ENCODE results near the gene PRPF39.

GRCh38 chr14:45068396-45068795 is 15.5 kb upstream of the PRPF39 start:
- TF ChIP-seq, protein P1, sequence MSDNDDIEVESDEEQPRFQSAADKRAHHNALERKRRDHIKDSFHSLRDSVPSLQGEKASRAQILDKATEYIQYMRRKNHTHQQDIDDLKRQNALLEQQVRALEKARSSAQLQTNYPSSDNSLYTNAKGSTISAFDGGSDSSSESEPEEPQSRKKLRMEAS (IDR thresholded peaks at IDR 0.05): no peak
- no peak for TF ChIP-seq EGR1 (IDR thresholded peaks at IDR 0.05)
- no peak for TF ChIP-seq TAF1 (IDR thresholded peaks at IDR 0.05; ENCODE audit: low read depth)
- TF ChIP-seq CEBPB (IDR thresholded peaks at IDR 0.05): no peak
- no peak for TF ChIP-seq USF1 (IDR thresholded peaks at IDR 0.05)
- TF ChIP-seq YY1 (IDR thresholded peaks at IDR 0.05; ENCODE audit: low read depth): no peak
- TF ChIP-seq, protein P2, sequence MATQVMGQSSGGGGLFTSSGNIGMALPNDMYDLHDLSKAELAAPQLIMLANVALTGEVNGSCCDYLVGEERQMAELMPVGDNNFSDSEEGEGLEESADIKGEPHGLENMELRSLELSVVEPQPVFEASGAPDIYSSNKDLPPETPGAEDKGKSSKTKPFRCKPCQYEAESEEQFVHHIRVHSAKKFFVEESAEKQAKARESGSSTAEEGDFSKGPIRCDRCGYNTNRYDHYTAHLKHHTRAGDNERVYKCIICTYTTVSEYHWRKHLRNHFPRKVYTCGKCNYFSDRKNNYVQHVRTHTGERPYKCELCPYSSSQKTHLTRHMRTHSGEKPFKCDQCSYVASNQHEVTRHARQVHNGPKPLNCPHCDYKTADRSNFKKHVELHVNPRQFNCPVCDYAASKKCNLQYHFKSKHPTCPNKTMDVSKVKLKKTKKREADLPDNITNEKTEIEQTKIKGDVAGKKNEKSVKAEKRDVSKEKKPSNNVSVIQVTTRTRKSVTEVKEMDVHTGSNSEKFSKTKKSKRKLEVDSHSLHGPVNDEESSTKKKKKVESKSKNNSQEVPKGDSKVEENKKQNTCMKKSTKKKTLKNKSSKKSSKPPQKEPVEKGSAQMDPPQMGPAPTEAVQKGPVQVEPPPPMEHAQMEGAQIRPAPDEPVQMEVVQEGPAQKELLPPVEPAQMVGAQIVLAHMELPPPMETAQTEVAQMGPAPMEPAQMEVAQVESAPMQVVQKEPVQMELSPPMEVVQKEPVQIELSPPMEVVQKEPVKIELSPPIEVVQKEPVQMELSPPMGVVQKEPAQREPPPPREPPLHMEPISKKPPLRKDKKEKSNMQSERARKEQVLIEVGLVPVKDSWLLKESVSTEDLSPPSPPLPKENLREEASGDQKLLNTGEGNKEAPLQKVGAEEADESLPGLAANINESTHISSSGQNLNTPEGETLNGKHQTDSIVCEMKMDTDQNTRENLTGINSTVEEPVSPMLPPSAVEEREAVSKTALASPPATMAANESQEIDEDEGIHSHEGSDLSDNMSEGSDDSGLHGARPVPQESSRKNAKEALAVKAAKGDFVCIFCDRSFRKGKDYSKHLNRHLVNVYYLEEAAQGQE (IDR thresholded peaks at IDR 0.05; ENCODE audit: low read depth): no peak
- TF ChIP-seq RAD21 (IDR thresholded peaks at IDR 0.05; ENCODE audit: low read depth): no peak
